Measurements from ENCODE around the gene YAE1. TPM values are rescaled to one million over a fixed set of nuclear protein-coding genes. Genes with fewer than 3 reads are reported as not detected.

The YAE1 gene
- polyA plus RNA-seq, 1 of the 3 experiments (the other 2 are of a cell fraction) = 30.7 TPM

- WGBS (ENCODE audit: low lambda C conversion rate) = 60% methylated on average over 5 of the region's 5 CpGs
- H3F3A ChIP-seq (replicated peaks; ENCODE audit: insufficient read depth) = no peaks in the 10 kb centered on the region
- H3K9me2 ChIP-seq = no peaks in the 10 kb centered on the region
- H3K4me1 ChIP-seq (ENCODE audit: control insufficient read depth in 1 of 2, insufficient read depth in 2 of 2, low read depth in 1 of 2, low read length in 1 of 2) = no peaks in the 10 kb centered on the region
- no peak overlapping the region for H2AFZ ChIP-seq (ENCODE audit: low read depth)
- H3K9ac ChIP-seq = no peak overlapping the region
- CTCF ChIA-PET = interaction anchor here (0.8 to 1.2 kb wide), 3 partner anchors 15 to 447 kb away, joined by 3 read pairs; no protein-coding TSS in a partner anchor
- H3K9me3 ChIP-seq = no peaks in the 10 kb centered on the region
- TF ChIP-seq PBX3 (IDR thresholded peaks at IDR 0.05) (no peak), CHD2 (IDR thresholded peaks at IDR 0.05; ENCODE audit: low read length, partially characterized antibody) (no peak), IRF3 (IDR thresholded peaks at IDR 0.05; ENCODE audit: low read depth, low read length) (no peak), JUND (IDR thresholded peaks at IDR 0.05) (no peak)
- POLR2A ChIA-PET = no interaction called here
- no peaks in the 10 kb centered on the region for H3K79me2 ChIP-seq (ENCODE audit: insufficient read depth)
- no peak overlapping the region for H3K4me3 ChIP-seq (ENCODE audit: low read depth in 2 of 2, low read length in 1 of 2)
- no peaks in the 10 kb centered on the region for H4K20me1 ChIP-seq (ENCODE audit: insufficient read depth)
- no peak overlapping the region for H3K27ac ChIP-seq (ENCODE audit: low read depth in 2 of 2, low read length in 1 of 2)
- H3K4me2 ChIP-seq = no peak overlapping the region
- peaks cover 29% of the 10 kb centered on the region; the same call in 1 of the 2 replicates for H3K27me3 ChIP-seq (ENCODE audit: insufficient read depth)
- H3K36me3 ChIP-seq (replicated peaks in 1 of 2; ENCODE audit: control insufficient read depth in 1 of 2, insufficient read depth in 2 of 2, low read length in 1 of 2) = no peaks in the 10 kb centered on the region
- DNase-seq = no peak
These were observed 26.4 kb upstream of the YAE1 start for GRCh38 chr7:39539816-39540215.

- 62% methylated on average over 7 of the region's 7 CpGs for WGBS (ENCODE audit: low lambda C conversion rate)
- ChIA-PET CTCF (interaction anchor here (0.8 to 1.2 kb wide), 3 partner anchors 14 to 447 kb away, joined by 3 read pairs; no protein-coding TSS in a partner anchor), POLR2A (no interaction called here)
- no peak overlapping the region for H3K9ac ChIP-seq
- peaks cover 26% of the 10 kb centered on the region; the same call in 1 of the 2 replicates for H3K27me3 ChIP-seq (ENCODE audit: insufficient read depth)
- no peak overlapping the region for H3K4me3 ChIP-seq (ENCODE audit: low read depth in 2 of 2, low read length in 1 of 2)
- no peaks in the 10 kb centered on the region for H4K20me1 ChIP-seq (ENCODE audit: insufficient read depth)
- H2AFZ ChIP-seq (ENCODE audit: low read depth) = no peak overlapping the region
- no peak for DNase-seq
- no peaks in the 10 kb centered on the region for H3K36me3 ChIP-seq (replicated peaks in 1 of 2; ENCODE audit: control insufficient read depth in 1 of 2, insufficient read depth in 2 of 2, low read length in 1 of 2)
- H3K4me1 ChIP-seq (ENCODE audit: control insufficient read depth in 1 of 2, insufficient read depth in 2 of 2, low read depth in 1 of 2, low read length in 1 of 2) = no peaks in the 10 kb centered on the region
- no peaks in the 10 kb centered on the region for H3K9me3 ChIP-seq
- H3K27ac ChIP-seq (ENCODE audit: low read depth in 2 of 2, low read length in 1 of 2) = no peak overlapping the region
- H3K9me2 ChIP-seq = no peaks in the 10 kb centered on the region
- H3K79me2 ChIP-seq (ENCODE audit: insufficient read depth) = no peaks in the 10 kb centered on the region
- no peak overlapping the region for H3K4me2 ChIP-seq
- H3F3A ChIP-seq (replicated peaks; ENCODE audit: insufficient read depth) = no peaks in the 10 kb centered on the region
- TF ChIP-seq SIN3A (IDR thresholded peaks at IDR 0.05; ENCODE audit: borderline replicate concordance, low read depth, low read length) (no peak), IRF3 (IDR thresholded peaks at IDR 0.05; ENCODE audit: low read depth, low read length) (no peak), ZBTB33 (IDR thresholded peaks at IDR 0.05; ENCODE audit: borderline replicate concordance, low read depth) (no peak), PBX3 (IDR thresholded peaks at IDR 0.05) (no peak), NFIC (IDR thresholded peaks at IDR 0.05; ENCODE audit: borderline replicate concordance) (no peak), RCOR1 (IDR thresholded peaks at IDR 0.05; ENCODE audit: low read length) (no peak), MXI1 (IDR thresholded peaks at IDR 0.05; ENCODE audit: low read depth, low read length) (no peak), FOXJ3 (CRISPR knock-in tag; IDR thresholded peaks at IDR 0.05) (no peak), FOSL2 (IDR thresholded peaks at IDR 0.05; ENCODE audit: borderline replicate concordance, low read depth) (no peak), EP300 (IDR thresholded peaks at IDR 0.05; ENCODE audit: borderline replicate concordance in 1 of 2, low read depth in 1 of 2, low read length in 1 of 2) (no peak), RAD21 (IDR thresholded peaks at IDR 0.05; ENCODE audit: low read length) (no peak), EZH2phosphoT487 (IDR thresholded peaks at IDR 0.05; ENCODE audit: borderline replicate concordance, low read depth) (no peak), ELF1 (IDR thresholded peaks at IDR 0.05) (no peak), GATA2 (CRISPR knock-in tag; IDR thresholded peaks at IDR 0.05) (no peak), REST (IDR thresholded peaks at IDR 0.05; ENCODE audit: low read depth, low read length) (no peak)
These were observed 25.9 kb upstream of the YAE1 start for GRCh38 chr7:39540320-39540719.

Measured in SK-N-SH (cell line).